Natural killer cell (primary cell): ENCODE results near the gene DBNDD2. TPM values are rescaled to one million over a fixed set of nuclear protein-coding genes. Genes with fewer than 3 reads are reported as not detected.

ENCODE experiments used
- ATAC-seq, 3 donors: fragments of 150-1000 bp in 2 of 3; fragments of 200-7000 bp in 1 of 3; cut with Tn5 transposase; 1 replicate in 1 of 3; 2 replicates in 2 of 3; pipeline ENCODE4 v1.10.0; 2021; ENCODE audit warnings: mild to moderate bottlenecking in 2 of 3, moderate library complexity in 2 of 3
- DNase-seq, 2 donors: peaks; one replicate each; pipeline versions ENCODE4 v3.0.0 to v3.0.0-alpha.2; 2013 to 2021; ENCODE audit warnings: mixed read lengths in 1 of 2
- H3K27ac ChIP-seq: one replicate; pipeline ENCODE4 v1.5.1; 2013; ENCODE audit warnings: mild to moderate bottlenecking, low read length
- H3K27me3 ChIP-seq: one replicate; pipeline ENCODE4 v1.6.1; 2013; ENCODE audit warnings: low read length; ENCODE audit not compliant: control insufficient read depth, insufficient read depth
- H3K36me3 ChIP-seq: one replicate; pipeline ENCODE4 v1.6.1; 2013; ENCODE audit warnings: low read length; ENCODE audit not compliant: control insufficient read depth, insufficient read depth
- H3K4me1 ChIP-seq: one replicate; pipeline ENCODE4 v1.6.1; 2013; ENCODE audit warnings: low read length; ENCODE audit not compliant: control insufficient read depth, insufficient read depth
- H3K4me3 ChIP-seq: one replicate; pipeline ENCODE4 v1.5.1; 2013; ENCODE audit warnings: low read length
- H3K9me3 ChIP-seq: one replicate; pipeline ENCODE4 v1.6.1; 2013; ENCODE audit warnings: low read length; ENCODE audit not compliant: control insufficient read depth, insufficient read depth
- H3K27ac Mint-ChIP-seq, 2 donors: one replicate each; pipeline ENCODE4 v1.8.0; 2022; ENCODE audit warnings: mild to moderate bottlenecking in 2 of 2, mixed read lengths in 2 of 2, moderate library complexity in 1 of 2
- H3K27me3 Mint-ChIP-seq, 2 donors: one replicate each; pipeline ENCODE4 v1.8.0; 2022; ENCODE audit warnings: low read depth in 2 of 2, mixed read lengths in 2 of 2
- H3K36me3 Mint-ChIP-seq: one replicate; pipeline ENCODE4 v1.8.0; 2022; ENCODE audit warnings: mixed read lengths
- H3K4me1 Mint-ChIP-seq, 2 donors: one replicate each; pipeline ENCODE4 v1.8.0; 2022; ENCODE audit warnings: mixed read lengths in 2 of 2
- H3K4me3 Mint-ChIP-seq: one replicate; pipeline ENCODE4 v1.8.0; 2022; ENCODE audit warnings: mild to moderate bottlenecking, moderate library complexity, mixed read lengths
- H3K9me3 Mint-ChIP-seq, 2 donors: one replicate each; pipeline ENCODE4 v1.8.0; 2022; ENCODE audit warnings: mixed read lengths in 2 of 2
- WGBS: methylation state at CpG from one replicate; pipeline ENCODE4 v1.1.7; 2013; ENCODE audit warnings: missing lambda C conversion rate; ENCODE audit not compliant: insufficient coverage; 5-methylcytosine and 5-hydroxymethylcytosine counted together
- intact Hi-C: fragments of 100-400 bp; cut with micrococcal nuclease; formaldehyde crosslinking; loops from one replicate; pipeline ENCODE4 v1.14.2; 2022
- total RNA-seq, 4 donors: library from RNA; stranded (reverse); fragments of 120-200 nt in 1 of 4; gene quantifications; one replicate each; pipeline versions ENCODE4 v1.2.3 to v1.2.4, GENCODE V29; 2013 to 2022
- TF ChIP-seq, protein P1 (sequence below): fragments of 200-600 bp; IDR thresholded peaks from one replicate; pipeline ENCODE4 v1.8.0; 2022; ENCODE audit warnings: antibody characterized with exemption

The DBNDD2 gene
- total RNA-seq, 3 donors from 2014 or later (not counting 1 experiment from before 2014, with no cell fraction given): 13.0 to 14.7 (median 13.3) TPM

GRCh38 chr20:45412653-45413052 is 4.6 kb downstream of the DBNDD2 start:
- Histone ChIP-seq H3K4me1 (peaks cover 15% of the 10 kb centered on the region), H3K27ac (no peak overlapping the region), H3K4me3 (no peak overlapping the region), H3K36me3 (peaks cover 2% of the 10 kb centered on the region), H3K27me3 (no peaks in the 10 kb centered on the region), H3K9me3 (no peaks in the 10 kb centered on the region)
- WGBS: 96% methylated on average over 5 of the region's 5 CpGs
- Mint-ChIP-seq H3K4me1 (peaks cover 23 to 37% of the 10 kb centered on the region in 2 donors), H3K9me3 (no peaks in the 10 kb centered on the region), H3K36me3 (no peaks in the 10 kb centered on the region), H3K27me3 (no peaks in the 10 kb centered on the region), H3K27ac (no peak overlapping the region), H3K4me3 (no peak overlapping the region)
- ATAC-seq (no peak), DNase-seq (no peak)
- TF ChIP-seq, protein P1, sequence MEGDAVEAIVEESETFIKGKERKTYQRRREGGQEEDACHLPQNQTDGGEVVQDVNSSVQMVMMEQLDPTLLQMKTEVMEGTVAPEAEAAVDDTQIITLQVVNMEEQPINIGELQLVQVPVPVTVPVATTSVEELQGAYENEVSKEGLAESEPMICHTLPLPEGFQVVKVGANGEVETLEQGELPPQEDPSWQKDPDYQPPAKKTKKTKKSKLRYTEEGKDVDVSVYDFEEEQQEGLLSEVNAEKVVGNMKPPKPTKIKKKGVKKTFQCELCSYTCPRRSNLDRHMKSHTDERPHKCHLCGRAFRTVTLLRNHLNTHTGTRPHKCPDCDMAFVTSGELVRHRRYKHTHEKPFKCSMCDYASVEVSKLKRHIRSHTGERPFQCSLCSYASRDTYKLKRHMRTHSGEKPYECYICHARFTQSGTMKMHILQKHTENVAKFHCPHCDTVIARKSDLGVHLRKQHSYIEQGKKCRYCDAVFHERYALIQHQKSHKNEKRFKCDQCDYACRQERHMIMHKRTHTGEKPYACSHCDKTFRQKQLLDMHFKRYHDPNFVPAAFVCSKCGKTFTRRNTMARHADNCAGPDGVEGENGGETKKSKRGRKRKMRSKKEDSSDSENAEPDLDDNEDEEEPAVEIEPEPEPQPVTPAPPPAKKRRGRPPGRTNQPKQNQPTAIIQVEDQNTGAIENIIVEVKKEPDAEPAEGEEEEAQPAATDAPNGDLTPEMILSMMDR: no peak
- intact Hi-C loops: no loop called here

GRCh38 chr20:45413479-45413878 is 5.4 kb downstream of the DBNDD2 start:
- no peaks in the 10 kb centered on the region for H3K9me3 Mint-ChIP-seq
- no peak overlapping the region for H3K4me3 Mint-ChIP-seq
- no peak overlapping the region for H3K27ac ChIP-seq
- H3K27ac Mint-ChIP-seq: no peak overlapping the region
- ATAC-seq (no peak), DNase-seq (no peak)
- H3K27me3 ChIP-seq: no peaks in the 10 kb centered on the region
- H3K4me1 ChIP-seq: peaks cover 18% of the 10 kb centered on the region
- peaks cover 31 to 36% of the 10 kb centered on the region in 2 donors for H3K4me1 Mint-ChIP-seq
- no peak overlapping the region for H3K4me3 ChIP-seq
- 91% methylated on average over 3 of the region's 3 CpGs for WGBS
- H3K27me3 Mint-ChIP-seq: no peaks in the 10 kb centered on the region
- H3K9me3 ChIP-seq: no peaks in the 10 kb centered on the region
- peaks cover 2% of the 10 kb centered on the region for H3K36me3 ChIP-seq
- TF ChIP-seq, protein P1: no peak
- intact Hi-C loops: no loop called here
- H3K36me3 Mint-ChIP-seq: no peaks in the 10 kb centered on the region

DNA sequence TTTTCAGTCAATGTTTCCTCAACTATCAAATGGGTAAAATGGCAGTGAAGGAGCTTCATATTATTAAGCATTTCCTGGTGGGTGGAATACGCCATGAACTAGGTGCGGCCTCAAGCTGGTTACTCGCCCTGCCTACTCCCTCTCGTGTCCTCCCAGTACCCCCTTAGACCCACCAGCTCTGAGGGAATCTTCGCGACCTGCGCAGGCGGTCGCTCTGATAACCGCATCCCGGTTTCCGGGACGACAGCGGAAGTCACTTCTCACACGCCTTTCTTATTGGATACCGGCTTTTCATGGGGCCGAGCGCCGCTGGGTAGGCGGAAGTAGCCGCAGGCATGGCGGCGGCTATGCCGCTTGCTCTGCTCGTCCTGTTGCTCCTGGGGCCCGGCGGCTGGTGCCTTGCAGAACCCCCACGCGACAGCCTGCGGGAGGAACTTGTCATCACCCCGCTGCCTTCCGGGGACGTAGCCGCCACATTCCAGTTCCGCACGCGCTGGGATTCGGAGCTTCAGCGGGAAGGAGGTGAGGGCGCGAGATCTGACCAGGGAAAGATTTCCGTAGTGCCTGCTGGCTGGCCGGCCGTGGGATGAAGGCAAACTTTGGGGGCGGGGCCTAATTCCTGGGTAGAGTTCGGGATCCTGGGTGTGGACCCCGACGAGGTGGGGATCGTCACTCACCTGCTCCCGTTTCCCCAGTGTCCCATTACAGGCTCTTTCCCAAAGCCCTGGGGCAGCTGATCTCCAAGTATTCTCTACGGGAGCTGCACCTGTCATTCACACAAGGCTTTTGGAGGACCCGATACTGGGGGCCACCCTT is 7.9 kb downstream of the DBNDD2 start, which contains the start of gene PIGT:
Gene PIGT (plus strand): TSS at position 320 of the 816 bp plus-strand sequence. CDS start 16 bp downstream, at position 336.
- intact Hi-C loops: loop anchor here (1.0 to 2.0 kb wide), 2 partner anchors 21 to 53 kb away; partner anchors contain the start of gene SYS1
- Mint-ChIP-seq H3K9me3 (no peaks in the 10 kb centered on the region), H3K4me1 (peaks cover 36 to 43% of the 10 kb centered on the region in 2 donors), H3K36me3 (peaks cover 8% of the 10 kb centered on the region), H3K4me3 (peak within 1 kb of the TSS; percentile 93), H3K27ac (peak within 1 kb of the TSS; percentile 93 to 95), H3K27me3 (no peaks in the 10 kb centered on the region)
- Histone ChIP-seq H3K9me3 (no peaks in the 10 kb centered on the region), H3K27ac (peak within 1 kb of the TSS; percentile 88), H3K4me3 (peak within 1 kb of the TSS; percentile 78), H3K27me3 (no peaks in the 10 kb centered on the region), H3K36me3 (peaks cover 25% of the 10 kb centered on the region), H3K4me1 (peaks cover 22% of the 10 kb centered on the region)
- TF ChIP-seq, protein P1: no peak
- 0% methylated on average over 52 of the region's 52 CpGs for WGBS
- peak; percentile 94 to 98 (median 95) for ATAC-seq
- peak; percentile 86 to 97 for DNase-seq
